ENCODE results near the gene IFT172.

The IFT172 gene

GRCh38 chr2:27441226-27441926 lies 48.2 kb downstream of the IFT172 start:
- Histone ChIP-seq H4K20me1 (ENCODE audit: insufficient read depth, low read length) (no peaks in the 10 kb centered on the region; the same call in 1 of the 2 replicates), H3K4me2 (ENCODE audit: low read length) (no peak overlapping the region), H3K9me3 (ENCODE audit: insufficient read depth, low read length) (no peaks in the 10 kb centered on the region), H3K27me3 (ENCODE audit: low read depth, low read length) (no peaks in the 10 kb centered on the region), H2AFZ (ENCODE audit: low read depth, low read length) (no peak overlapping the region), H3K36me3 (replicated peaks; ENCODE audit: low read depth, low read length) (peaks cover 31% of the 10 kb centered on the region), H3K79me2 (ENCODE audit: low read length) (no peaks in the 10 kb centered on the region), H3K4me3 (ENCODE audit: low read length) (no peak overlapping the region), H3K9ac (ENCODE audit: low read length) (no peak overlapping the region), H3K27ac (ENCODE audit: low read length) (no peak overlapping the region), H3K4me1 (ENCODE audit: low read length) (no peaks in the 10 kb centered on the region)
- TF ChIP-seq EZH2phosphoT487 (IDR thresholded peaks at IDR 0.05; ENCODE audit: low read depth): no peak
- TF ChIP-seq, protein P1, sequence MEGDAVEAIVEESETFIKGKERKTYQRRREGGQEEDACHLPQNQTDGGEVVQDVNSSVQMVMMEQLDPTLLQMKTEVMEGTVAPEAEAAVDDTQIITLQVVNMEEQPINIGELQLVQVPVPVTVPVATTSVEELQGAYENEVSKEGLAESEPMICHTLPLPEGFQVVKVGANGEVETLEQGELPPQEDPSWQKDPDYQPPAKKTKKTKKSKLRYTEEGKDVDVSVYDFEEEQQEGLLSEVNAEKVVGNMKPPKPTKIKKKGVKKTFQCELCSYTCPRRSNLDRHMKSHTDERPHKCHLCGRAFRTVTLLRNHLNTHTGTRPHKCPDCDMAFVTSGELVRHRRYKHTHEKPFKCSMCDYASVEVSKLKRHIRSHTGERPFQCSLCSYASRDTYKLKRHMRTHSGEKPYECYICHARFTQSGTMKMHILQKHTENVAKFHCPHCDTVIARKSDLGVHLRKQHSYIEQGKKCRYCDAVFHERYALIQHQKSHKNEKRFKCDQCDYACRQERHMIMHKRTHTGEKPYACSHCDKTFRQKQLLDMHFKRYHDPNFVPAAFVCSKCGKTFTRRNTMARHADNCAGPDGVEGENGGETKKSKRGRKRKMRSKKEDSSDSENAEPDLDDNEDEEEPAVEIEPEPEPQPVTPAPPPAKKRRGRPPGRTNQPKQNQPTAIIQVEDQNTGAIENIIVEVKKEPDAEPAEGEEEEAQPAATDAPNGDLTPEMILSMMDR (IDR thresholded peaks at IDR 0.05; ENCODE audit: low read depth, low read length): no peak

- TF ChIP-seq, protein P1 (IDR thresholded peaks at IDR 0.05; ENCODE audit: low read depth, low read length): no peak
- no peak for TF ChIP-seq EZH2phosphoT487 (IDR thresholded peaks at IDR 0.05; ENCODE audit: low read depth)
- Histone ChIP-seq H3K4me1 (ENCODE audit: low read length) (no peaks in the 10 kb centered on the region), H4K20me1 (ENCODE audit: insufficient read depth, low read length) (peaks cover 5% of the 10 kb centered on the region; the same call in 1 of the 2 replicates), H2AFZ (ENCODE audit: low read depth, low read length) (no peak overlapping the region), H3K4me2 (ENCODE audit: low read length) (no peak overlapping the region), H3K9ac (ENCODE audit: low read length) (no peak overlapping the region), H3K9me3 (ENCODE audit: insufficient read depth, low read length) (no peaks in the 10 kb centered on the region), H3K27me3 (ENCODE audit: low read depth, low read length) (no peaks in the 10 kb centered on the region), H3K4me3 (ENCODE audit: low read length) (no peak overlapping the region), H3K36me3 (replicated peaks; ENCODE audit: low read depth, low read length) (peaks cover 47% of the 10 kb centered on the region), H3K79me2 (ENCODE audit: low read length) (peaks cover 17% of the 10 kb centered on the region), H3K27ac (ENCODE audit: low read length) (no peak overlapping the region)
Observed at GRCh38 chr2:27435628-27436027, 53.9 kb downstream of the IFT172 start.

DNA sequence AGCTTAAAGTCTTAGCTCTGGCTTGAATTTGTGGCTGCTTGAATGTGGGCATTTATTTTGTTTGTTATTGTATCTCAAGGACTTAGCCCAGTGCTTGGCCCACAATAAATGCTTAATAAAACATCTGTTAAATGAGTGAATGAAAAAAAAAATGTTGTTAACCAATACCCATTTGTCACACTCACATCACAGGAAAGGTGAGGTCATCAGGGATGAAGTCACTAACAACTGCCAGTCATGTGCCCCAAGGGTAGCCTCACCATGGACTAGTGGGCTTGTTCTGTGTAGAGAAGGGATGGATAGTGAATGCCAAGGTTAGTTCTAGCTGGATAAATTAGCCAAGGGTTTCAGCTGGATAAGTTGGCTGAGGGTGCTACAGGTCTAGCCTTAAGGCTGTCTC lies 58.1 kb downstream of the IFT172 start:
- H2AFZ ChIP-seq (ENCODE audit: low read depth, low read length): no peak overlapping the region
- no peak overlapping the region for H3K4me2 ChIP-seq (ENCODE audit: low read length)
- no peak overlapping the region for H3K27ac ChIP-seq (ENCODE audit: low read length)
- TF ChIP-seq EZH2phosphoT487 (IDR thresholded peaks at IDR 0.05; ENCODE audit: low read depth): no peak
- TF ChIP-seq, protein P1 (IDR thresholded peaks at IDR 0.05; ENCODE audit: low read depth, low read length): no peak
- H3K27me3 ChIP-seq (ENCODE audit: low read depth, low read length): no peaks in the 10 kb centered on the region
- H3K4me3 ChIP-seq (ENCODE audit: low read length): no peak overlapping the region
- peaks cover 26% of the 10 kb centered on the region for H3K36me3 ChIP-seq (replicated peaks; ENCODE audit: low read depth, low read length)
- no peaks in the 10 kb centered on the region for H3K9me3 ChIP-seq (ENCODE audit: insufficient read depth, low read length)
- H4K20me1 ChIP-seq (ENCODE audit: insufficient read depth, low read length): peaks cover 15% of the 10 kb centered on the region
- H3K79me2 ChIP-seq (ENCODE audit: low read length): peaks cover 34% of the 10 kb centered on the region
- peaks cover 13% of the 10 kb centered on the region for H3K4me1 ChIP-seq (ENCODE audit: low read length)
- no peak overlapping the region for H3K9ac ChIP-seq (ENCODE audit: low read length)

DNA sequence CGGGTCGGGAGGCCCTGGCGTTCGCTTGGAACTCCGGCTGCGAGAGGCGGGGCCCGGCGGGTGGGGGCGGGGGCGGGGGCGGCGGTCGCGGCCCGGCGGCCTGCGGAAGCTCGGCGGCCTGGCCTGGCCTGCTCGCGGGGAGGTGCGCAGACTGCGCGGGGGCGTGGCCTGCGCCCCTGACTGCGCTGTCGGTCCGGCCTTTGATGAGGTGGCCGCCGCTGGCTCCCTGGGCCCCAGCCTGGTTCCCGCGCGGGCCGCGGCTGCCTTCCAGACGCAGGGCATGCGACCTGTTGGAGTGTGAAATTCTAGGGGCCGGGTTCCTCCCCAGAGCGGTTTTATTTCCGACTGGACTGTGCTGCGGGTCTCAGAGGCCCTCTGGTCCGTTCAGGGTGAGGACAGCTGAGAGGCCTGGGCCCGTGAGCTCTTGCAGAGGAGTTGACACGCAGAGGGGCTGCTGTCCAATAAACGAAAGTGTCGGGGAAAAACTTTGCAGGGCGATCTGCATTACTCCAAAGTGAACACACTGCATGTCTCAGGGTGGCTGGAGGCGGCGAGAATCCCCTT lies 60.5 kb downstream of the IFT172 start:
- H3K9me3 ChIP-seq (ENCODE audit: insufficient read depth, low read length): no peaks in the 10 kb centered on the region
- H3K36me3 ChIP-seq (replicated peaks; ENCODE audit: low read depth, low read length): peaks cover 11% of the 10 kb centered on the region
- peak overlapping the region; percentile 88 for H3K4me2 ChIP-seq (ENCODE audit: low read length)
- peak overlapping the region; percentile 68 for H3K27ac ChIP-seq (ENCODE audit: low read length)
- H3K27me3 ChIP-seq (ENCODE audit: low read depth, low read length): no peaks in the 10 kb centered on the region
- H3K4me1 ChIP-seq (ENCODE audit: low read length): peaks cover 13% of the 10 kb centered on the region
- H3K4me3 ChIP-seq (ENCODE audit: low read length): peak overlapping the region; percentile 94
- TF ChIP-seq, protein P1 (IDR thresholded peaks at IDR 0.05; ENCODE audit: low read depth, low read length): no peak
- TF ChIP-seq EZH2phosphoT487 (IDR thresholded peaks at IDR 0.05; ENCODE audit: low read depth): no peak
- peaks cover 34% of the 10 kb centered on the region for H3K79me2 ChIP-seq (ENCODE audit: low read length)
- no peak overlapping the region; the same call in 1 of the 2 replicates for H2AFZ ChIP-seq (ENCODE audit: low read depth, low read length)
- H3K9ac ChIP-seq (ENCODE audit: low read length): peak overlapping the region; percentile 84
- peaks cover 15% of the 10 kb centered on the region for H4K20me1 ChIP-seq (ENCODE audit: insufficient read depth, low read length)

Data from OCI-LY3 (cell line).